Stimulated activated CD4-positive, alpha-beta T cell treated with anti-CD3 and anti-CD28 coated beads, Interleukin-2, amount 100 ng/mL, for 48 hours (primary cell): Measurements from ENCODE around the gene ARID3A.
"Not testable (repeated sequence)": the region's sequence is repeated elsewhere in the genome, so short reads cannot be mapped to it uniquely, and the experiment has no call there.

Experiments
- DNase-seq, 2 donors: peaks; one replicate each; pipeline ENCODE4 v3.0.0-alpha.2; 2020

Gene ARID3A

DNA sequence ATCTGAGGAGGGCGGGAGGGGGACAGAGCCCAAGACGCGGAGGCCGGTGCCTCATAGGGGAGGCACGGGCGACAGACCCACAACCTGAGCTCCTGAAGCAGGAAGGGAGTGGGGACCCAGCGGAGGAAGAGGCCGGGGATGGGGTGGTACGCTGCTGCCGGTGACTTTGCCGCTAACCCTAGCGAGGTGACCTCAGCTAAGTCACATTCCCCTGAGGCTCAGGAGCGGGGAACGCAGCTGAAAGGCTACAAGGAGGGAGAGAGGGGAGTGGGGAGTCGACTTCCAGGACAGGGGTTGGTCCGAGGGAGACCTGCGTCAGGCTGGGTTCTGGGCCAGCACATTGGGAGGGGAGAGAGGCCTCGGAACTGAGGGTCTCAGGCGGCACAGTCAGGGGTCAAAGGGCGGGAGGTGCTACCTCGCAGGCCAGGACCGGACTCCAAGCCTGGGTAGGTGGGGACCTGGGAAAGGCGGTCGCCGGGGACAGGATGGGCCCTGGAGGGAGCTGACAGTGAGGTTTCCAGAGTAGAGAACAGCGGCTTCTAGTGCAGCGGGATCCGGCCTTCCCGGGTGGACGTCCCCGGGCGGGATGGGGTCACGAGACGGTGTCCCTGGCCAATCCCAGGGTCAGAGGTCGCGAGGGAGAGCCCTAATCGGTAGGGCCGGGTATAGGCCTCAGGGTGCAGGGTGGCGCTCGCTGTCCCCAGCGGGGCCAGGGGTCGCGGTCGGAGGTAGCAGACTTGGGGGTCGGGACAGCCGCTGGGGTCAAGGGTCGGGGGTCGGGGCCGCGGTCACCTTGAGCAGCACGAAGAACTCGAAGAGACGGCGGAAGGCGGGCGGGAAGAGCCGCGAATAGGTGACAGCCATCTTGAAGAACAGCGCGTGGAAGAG lies 94.4 kb downstream of the ARID3A start:
- DNase-seq = no peak

DNA sequence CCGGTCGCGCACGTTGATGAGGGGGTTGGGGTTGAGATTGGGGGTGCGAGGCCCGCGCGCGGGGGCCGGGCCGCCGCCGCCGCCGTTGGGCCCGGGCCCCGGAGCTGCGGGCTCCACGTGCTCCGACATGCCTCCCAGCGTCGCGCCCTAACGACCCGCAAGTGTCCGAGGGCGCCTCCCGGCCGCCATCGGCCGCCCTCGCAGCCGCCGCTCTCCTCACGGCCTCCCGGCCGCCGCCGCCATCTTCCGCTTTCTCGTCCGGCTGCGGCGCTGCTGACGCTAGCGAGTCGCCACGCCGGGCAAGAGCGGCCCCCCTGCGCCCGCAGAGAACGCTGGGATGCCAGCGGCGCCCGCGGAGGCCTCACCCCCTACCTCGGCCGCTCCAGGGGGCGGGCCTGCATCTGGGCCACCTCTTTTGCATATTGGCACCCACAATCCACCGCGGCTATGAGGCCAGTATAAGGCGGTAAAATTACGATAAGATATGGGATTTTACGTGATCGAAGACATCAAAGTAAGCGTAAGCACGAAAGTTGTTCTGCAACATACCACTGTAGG lies 95.1 kb downstream of the ARID3A start, which contains the start of gene TMEM259:
TSS of gene TMEM259 (minus strand) at position 256 of the 558 bp plus-strand sequence. CDS start at position 129, 127 bp downstream.
- DNase-seq = peak; percentile 96 to 98

DNA sequence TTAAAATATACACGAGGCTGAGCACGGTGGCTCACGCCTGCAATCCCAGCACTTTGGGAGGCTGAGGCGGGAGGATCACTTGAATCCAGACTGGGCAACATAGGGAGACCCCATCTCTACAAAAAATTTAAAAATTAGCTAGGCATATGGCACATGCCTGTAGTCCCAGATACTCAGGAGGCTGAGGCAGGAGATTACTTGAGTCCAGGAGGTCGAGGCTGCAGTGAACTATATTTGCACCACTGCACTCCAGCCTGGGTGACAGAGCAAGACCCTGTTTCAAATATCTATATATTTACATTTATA lies 98.0 kb downstream of the ARID3A start:
- DNase-seq = not testable (repeated sequence)

DNA sequence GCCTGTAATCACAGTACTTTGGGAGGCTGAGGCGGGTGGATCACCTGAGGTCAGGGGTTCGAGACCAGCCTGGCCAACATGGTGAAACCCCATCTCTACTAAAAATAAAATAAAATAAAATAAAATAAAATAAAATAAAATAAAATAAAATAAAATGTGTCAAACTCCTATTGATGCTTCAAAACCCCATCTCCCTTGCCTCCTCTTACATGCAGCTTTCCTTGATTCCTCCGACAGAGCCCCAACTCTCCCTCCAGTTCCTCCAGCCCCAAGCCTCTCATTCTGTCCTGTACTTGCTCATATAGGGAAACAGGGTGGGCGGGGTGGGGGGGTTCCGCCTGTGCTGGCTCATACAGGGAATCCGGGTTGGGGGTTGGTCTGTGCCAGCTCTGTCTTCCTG lies 99.2 kb downstream of the ARID3A start:
- not testable (repeated sequence) for DNase-seq
